ENCODE data around the gene MAD1L1.

DNA sequence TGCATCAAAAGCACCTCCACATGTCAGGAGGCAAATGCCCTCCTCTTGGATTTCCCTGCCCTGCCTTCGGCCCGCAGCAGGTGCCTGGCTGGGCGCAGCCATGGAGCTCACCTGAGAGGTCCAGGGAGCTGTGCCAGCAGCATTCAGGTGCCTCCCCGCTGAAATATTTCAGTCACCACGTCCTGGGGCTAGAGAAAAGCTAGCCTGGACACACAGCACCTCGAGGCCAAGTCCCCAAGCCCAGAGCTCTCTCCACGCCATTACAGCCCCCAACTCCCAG, 102.7 kb downstream of the MAD1L1 start:
- TF ChIP-seq, protein P1, sequence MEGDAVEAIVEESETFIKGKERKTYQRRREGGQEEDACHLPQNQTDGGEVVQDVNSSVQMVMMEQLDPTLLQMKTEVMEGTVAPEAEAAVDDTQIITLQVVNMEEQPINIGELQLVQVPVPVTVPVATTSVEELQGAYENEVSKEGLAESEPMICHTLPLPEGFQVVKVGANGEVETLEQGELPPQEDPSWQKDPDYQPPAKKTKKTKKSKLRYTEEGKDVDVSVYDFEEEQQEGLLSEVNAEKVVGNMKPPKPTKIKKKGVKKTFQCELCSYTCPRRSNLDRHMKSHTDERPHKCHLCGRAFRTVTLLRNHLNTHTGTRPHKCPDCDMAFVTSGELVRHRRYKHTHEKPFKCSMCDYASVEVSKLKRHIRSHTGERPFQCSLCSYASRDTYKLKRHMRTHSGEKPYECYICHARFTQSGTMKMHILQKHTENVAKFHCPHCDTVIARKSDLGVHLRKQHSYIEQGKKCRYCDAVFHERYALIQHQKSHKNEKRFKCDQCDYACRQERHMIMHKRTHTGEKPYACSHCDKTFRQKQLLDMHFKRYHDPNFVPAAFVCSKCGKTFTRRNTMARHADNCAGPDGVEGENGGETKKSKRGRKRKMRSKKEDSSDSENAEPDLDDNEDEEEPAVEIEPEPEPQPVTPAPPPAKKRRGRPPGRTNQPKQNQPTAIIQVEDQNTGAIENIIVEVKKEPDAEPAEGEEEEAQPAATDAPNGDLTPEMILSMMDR (IDR thresholded peaks at IDR 0.05; ENCODE audit: insufficient read depth, low read length, poor library complexity, severe bottlenecking) = no peak
- no peak for TF ChIP-seq EZH2phosphoT487 (conservative IDR thresholded peaks at IDR 0.05; ENCODE audit: low read length)
